ENCODE measurements around the gene LPIN2. TPM values are rescaled to one million over a fixed set of nuclear protein-coding genes. Genes with fewer than 3 reads are reported as not detected.

LPIN2 gene, protein sequence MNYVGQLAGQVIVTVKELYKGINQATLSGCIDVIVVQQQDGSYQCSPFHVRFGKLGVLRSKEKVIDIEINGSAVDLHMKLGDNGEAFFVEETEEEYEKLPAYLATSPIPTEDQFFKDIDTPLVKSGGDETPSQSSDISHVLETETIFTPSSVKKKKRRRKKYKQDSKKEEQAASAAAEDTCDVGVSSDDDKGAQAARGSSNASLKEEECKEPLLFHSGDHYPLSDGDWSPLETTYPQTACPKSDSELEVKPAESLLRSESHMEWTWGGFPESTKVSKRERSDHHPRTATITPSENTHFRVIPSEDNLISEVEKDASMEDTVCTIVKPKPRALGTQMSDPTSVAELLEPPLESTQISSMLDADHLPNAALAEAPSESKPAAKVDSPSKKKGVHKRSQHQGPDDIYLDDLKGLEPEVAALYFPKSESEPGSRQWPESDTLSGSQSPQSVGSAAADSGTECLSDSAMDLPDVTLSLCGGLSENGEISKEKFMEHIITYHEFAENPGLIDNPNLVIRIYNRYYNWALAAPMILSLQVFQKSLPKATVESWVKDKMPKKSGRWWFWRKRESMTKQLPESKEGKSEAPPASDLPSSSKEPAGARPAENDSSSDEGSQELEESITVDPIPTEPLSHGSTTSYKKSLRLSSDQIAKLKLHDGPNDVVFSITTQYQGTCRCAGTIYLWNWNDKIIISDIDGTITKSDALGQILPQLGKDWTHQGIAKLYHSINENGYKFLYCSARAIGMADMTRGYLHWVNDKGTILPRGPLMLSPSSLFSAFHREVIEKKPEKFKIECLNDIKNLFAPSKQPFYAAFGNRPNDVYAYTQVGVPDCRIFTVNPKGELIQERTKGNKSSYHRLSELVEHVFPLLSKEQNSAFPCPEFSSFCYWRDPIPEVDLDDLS
- total RNA-seq = 39.3 to 44.9 TPM (median 42.2 TPM) in 3 replicates

DNA sequence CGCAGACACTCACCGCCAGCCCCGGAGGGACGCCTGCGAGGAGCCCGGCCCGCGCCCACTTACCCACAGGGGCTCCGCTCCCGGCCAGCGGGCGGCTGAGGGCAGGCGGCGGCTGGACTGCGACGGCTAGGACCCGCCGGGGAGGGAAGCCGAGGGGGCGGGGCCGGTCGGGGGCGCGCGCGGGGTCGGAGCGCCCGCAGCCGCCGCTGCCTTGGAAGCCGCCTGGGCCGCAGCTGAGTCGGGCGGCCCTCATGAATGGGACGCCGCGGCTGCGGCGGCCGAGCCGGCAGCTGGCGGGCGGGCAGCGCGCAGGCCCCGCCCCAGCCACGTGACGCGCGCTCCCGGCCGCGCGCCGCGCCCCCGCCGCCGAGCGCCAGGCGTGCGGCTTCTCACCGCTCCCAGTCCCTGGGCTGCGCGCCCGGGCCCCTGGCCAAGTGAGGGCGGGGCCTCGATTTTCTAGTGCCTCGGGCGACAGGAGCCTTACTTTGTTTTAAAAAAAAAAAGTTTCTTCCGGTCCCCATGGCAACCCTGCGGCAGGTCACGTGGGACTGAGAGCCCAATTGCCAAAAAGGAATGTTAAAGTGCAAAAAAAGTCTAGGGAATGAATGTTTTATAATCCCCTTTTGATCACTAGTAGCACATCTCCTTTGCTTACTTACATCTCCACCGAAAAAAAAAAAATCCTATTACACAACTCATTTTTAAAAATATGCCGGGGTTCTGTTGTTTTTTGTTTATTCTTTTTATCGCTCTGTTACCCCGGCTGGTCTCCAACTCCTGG lies at the start of gene LPIN2:
Gene LPIN2, minus strand, starts transcription at position 121 of the 781 bp plus-strand sequence. CDS start 52,304 bp downstream, outside the sequence.
- DNase-seq (ENCODE audit: low spot score in 2 of 2, unreplicated experiment in 2 of 2) = peak; percentile 95 to 100
- Mint-ChIP-seq H3K4me1 (peaks cover 52% of the 10 kb centered on the region), H3K36me3 (peaks cover 22% of the 10 kb centered on the region), H3K4me3 (peak within 1 kb of the TSS; percentile 90), H3K9me3 (no peaks in the 10 kb centered on the region), H3K27ac (peak within 1 kb of the TSS; percentile 92), H3K27me3 (ENCODE audit: low read depth) (no peaks in the 10 kb centered on the region)
- TF ChIP-seq, protein P1, sequence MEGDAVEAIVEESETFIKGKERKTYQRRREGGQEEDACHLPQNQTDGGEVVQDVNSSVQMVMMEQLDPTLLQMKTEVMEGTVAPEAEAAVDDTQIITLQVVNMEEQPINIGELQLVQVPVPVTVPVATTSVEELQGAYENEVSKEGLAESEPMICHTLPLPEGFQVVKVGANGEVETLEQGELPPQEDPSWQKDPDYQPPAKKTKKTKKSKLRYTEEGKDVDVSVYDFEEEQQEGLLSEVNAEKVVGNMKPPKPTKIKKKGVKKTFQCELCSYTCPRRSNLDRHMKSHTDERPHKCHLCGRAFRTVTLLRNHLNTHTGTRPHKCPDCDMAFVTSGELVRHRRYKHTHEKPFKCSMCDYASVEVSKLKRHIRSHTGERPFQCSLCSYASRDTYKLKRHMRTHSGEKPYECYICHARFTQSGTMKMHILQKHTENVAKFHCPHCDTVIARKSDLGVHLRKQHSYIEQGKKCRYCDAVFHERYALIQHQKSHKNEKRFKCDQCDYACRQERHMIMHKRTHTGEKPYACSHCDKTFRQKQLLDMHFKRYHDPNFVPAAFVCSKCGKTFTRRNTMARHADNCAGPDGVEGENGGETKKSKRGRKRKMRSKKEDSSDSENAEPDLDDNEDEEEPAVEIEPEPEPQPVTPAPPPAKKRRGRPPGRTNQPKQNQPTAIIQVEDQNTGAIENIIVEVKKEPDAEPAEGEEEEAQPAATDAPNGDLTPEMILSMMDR (IDR thresholded peaks at IDR 0.05; ENCODE audit: unreplicated experiment) = no peak

DNA sequence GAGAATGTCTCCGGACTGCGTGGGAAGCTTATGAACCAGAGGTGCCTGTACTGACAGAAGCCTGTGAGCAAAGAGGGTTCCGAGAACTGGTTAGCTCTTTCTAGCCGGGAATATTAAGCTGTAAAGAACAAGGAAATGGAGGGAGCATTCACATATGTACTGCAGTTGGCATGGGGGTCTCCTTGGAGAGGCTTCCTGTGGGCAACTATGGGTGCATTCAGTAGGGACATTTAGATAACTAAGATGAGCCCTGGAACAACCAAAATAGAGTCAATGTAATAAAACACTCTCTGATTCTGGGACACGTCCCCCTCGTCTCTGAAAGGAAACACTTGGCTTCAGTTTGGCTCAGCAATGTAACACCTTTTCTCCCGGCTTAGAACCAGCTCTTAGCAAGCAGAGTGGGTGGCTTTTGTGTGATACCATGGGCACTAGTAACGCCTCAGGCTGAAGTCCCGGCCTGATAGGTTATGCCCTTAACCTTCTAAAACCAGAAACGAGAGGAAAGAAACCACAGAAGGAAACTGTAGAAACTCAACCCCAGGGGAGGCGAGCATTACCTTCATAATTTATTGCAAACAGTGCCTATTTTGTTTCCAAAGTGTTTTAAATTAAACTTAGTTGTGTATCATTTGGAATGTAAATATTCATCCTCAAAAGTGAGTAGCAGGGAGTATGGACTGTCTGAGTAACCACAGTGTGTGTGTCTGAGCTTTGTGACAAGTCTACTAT lies 48.8 kb upstream of the LPIN2 start:
- peak overlapping the region; percentile 30 for H3K27ac Mint-ChIP-seq
- TF ChIP-seq, protein P1 (IDR thresholded peaks at IDR 0.05; ENCODE audit: unreplicated experiment) = no peak
- peak in 1 of 2 experiments; percentile 1 for DNase-seq (ENCODE audit: low spot score in 2 of 2, unreplicated experiment in 2 of 2)

GRCh38 chr18:3060667-3061580 lies 48.0 kb upstream of the LPIN2 start:
- peak overlapping the region; percentile 34 for H3K27ac Mint-ChIP-seq
- no peak for DNase-seq (ENCODE audit: low spot score in 2 of 2, unreplicated experiment in 2 of 2)
- H3K4me3 Mint-ChIP-seq = no peak overlapping the region
- H3K4me1 Mint-ChIP-seq = peaks cover 15% of the 10 kb centered on the region
- peaks cover 4% of the 10 kb centered on the region for H3K9me3 Mint-ChIP-seq
- no peaks in the 10 kb centered on the region for H3K36me3 Mint-ChIP-seq
- no peaks in the 10 kb centered on the region for H3K27me3 Mint-ChIP-seq (ENCODE audit: low read depth)
- TF ChIP-seq, protein P1 (IDR thresholded peaks at IDR 0.05; ENCODE audit: unreplicated experiment) = no peak

More for the DNA sequence above, 48.8 kb upstream of the LPIN2 start:
- no peaks in the 10 kb centered on the region for H3K36me3 Mint-ChIP-seq
- peaks cover 4% of the 10 kb centered on the region for H3K9me3 Mint-ChIP-seq
- H3K4me3 Mint-ChIP-seq = no peak overlapping the region
- peaks cover 14% of the 10 kb centered on the region for H3K4me1 Mint-ChIP-seq
- no peaks in the 10 kb centered on the region for H3K27me3 Mint-ChIP-seq (ENCODE audit: low read depth)

DNA sequence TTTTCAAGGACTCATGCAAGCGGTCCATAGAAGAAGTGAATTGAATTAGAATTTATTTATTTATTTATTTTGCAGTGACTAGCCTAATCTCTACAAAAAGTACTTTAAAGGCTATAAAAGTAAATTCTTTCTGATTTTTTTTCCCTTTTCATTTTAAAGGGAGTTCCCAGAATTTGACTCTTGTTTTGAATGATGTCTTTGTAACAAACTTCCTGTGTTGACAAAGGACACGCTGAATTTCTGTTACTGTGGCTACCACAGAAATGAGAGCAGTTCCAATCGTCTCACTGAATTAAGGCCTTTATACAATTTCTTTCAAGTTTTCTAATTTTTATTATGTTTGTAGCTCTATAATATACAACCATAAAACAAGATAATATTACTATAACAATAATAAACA lies 46.3 kb upstream of the LPIN2 start:
- Mint-ChIP-seq H3K4me1 (peaks cover 21% of the 10 kb centered on the region), H3K27ac (no peak overlapping the region), H3K36me3 (peaks cover 1% of the 10 kb centered on the region), H3K9me3 (peaks cover 7% of the 10 kb centered on the region), H3K4me3 (no peak overlapping the region), H3K27me3 (ENCODE audit: low read depth) (no peaks in the 10 kb centered on the region)
- no peak for DNase-seq (ENCODE audit: low spot score in 2 of 2, unreplicated experiment in 2 of 2)
- TF ChIP-seq, protein P1 (IDR thresholded peaks at IDR 0.05; ENCODE audit: unreplicated experiment) = no peak
